GM12878 (cell line): ENCODE results near the gene DNAH2.

ENCODE experiments used
- BHLHE40 ChIP-seq, 2 experiments: fragments of 450-650 bp in 1 of 2; IDR thresholded peaks; 2 replicates each; pipeline ENCODE4 v1.6.1; 2011 to 2017; ENCODE audit warnings: low read depth in 2 of 2, borderline replicate concordance in 1 of 2, improper control_type of control experiment in 1 of 2, low read length in 1 of 2, mild to moderate bottlenecking in 1 of 2
- BMI1 ChIP-seq: fragments of 450-650 bp; IDR thresholded peaks from 2 replicates; pipeline ENCODE4 v1.6.1; 2016; ENCODE audit warnings: mild to moderate bottlenecking, moderate library complexity, borderline replicate concordance
- CHD4 ChIP-seq: fragments of 200-600 bp; sonication (generic); IDR thresholded peaks from 2 replicates; pipeline ENCODE4 v1.6.1; 2016; ENCODE audit warnings: mild to moderate bottlenecking
- MYC ChIP-seq: IDR thresholded peaks from 2 replicates; pipeline ENCODE4 v1.6.1; 2011; ENCODE audit warnings: mild to moderate bottlenecking, low read length, moderate library complexity, inconsistent platforms; ENCODE audit not compliant: insufficient read depth, insufficient replicate concordance, insufficient read length, severe bottlenecking
- PAX8 ChIP-seq: fragments of 450-650 bp; IDR thresholded peaks from 2 replicates; pipeline ENCODE4 v1.6.1; 2017; ENCODE audit warnings: mild to moderate bottlenecking, moderate library complexity
- POLR2A ChIP-seq: IDR thresholded peaks from 2 replicates; pipeline ENCODE4 v1.6.1; 2011; ENCODE audit warnings: low read depth, mild to moderate bottlenecking, low read length
- POLR2AphosphoS5 ChIP-seq: IDR thresholded peaks from 2 replicates; pipeline ENCODE4 v1.6.1; 2011; ENCODE audit warnings: mild to moderate bottlenecking, low read length, inconsistent platforms
- ZNF274 ChIP-seq: IDR thresholded peaks from one replicate; pipeline ENCODE4 v1.8.0; 2011; ENCODE audit not compliant: insufficient read length, insufficient read depth
- TF ChIP-seq, protein P1 (sequence below), 3 experiments: IDR thresholded peaks in 2 of 3; conservative IDR thresholded peaks in 1 of 3; 2 replicates each; pipeline ENCODE4 v1.5.1; 2011; ENCODE audit warnings: low read depth in 3 of 3, low read length in 3 of 3, mild to moderate bottlenecking in 3 of 3, control low read depth in 2 of 3, moderate library complexity in 2 of 3, inconsistent platforms in 1 of 3, mixed read lengths in 1 of 3; ENCODE audit not compliant: control insufficient read depth in 2 of 3, insufficient read depth in 1 of 3; ENCODE audit errors: extremely low read depth in 1 of 3
- TF ChIP-seq, protein P2 (sequence below): IDR thresholded peaks from 2 replicates; pipeline ENCODE4 v1.6.1; 2012; ENCODE audit warnings: low read depth, low read length, improper control_type of control experiment
- TF ChIP-seq, protein P3 (sequence below): fragments of 450-650 bp; IDR thresholded peaks from 2 replicates; pipeline ENCODE4 v1.6.1; 2018; ENCODE audit warnings: mild to moderate bottlenecking, low read depth, moderate library complexity; ENCODE audit not compliant: partially characterized antibody

DNA sequence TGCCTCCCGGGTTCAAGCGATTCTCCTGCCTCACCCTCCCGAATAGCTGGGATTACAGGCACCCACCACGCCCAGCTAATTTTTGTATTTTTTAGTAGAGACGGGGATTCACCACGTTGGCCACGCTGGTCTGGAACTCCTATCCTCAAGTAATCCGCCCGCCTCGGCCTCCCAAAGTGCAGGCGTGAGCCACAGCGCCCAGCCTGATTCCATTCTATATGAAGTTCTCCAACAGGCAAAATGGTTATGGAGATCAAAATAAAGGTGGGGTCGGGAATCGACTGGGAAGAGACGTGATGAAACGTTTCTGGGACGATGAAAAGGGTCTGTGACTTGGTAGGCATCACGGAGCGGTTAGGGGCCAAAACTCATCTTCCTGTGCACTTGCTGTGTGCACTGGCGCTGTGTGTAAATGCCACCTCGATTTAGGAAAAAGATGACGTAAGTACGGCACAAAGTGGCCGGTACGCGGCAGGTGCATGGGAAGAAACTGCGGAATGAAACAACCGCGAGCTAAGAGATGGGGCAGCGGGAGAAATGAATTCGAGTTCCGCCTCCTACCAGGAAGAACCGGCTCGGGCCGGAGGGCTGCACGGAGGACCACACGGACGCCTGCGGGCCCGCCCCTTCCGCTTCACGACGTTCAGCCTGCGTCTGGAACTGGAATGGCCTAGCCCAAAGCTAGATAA, 31.9 kb upstream of the DNAH2 start:
- TF ChIP-seq, protein P1, sequence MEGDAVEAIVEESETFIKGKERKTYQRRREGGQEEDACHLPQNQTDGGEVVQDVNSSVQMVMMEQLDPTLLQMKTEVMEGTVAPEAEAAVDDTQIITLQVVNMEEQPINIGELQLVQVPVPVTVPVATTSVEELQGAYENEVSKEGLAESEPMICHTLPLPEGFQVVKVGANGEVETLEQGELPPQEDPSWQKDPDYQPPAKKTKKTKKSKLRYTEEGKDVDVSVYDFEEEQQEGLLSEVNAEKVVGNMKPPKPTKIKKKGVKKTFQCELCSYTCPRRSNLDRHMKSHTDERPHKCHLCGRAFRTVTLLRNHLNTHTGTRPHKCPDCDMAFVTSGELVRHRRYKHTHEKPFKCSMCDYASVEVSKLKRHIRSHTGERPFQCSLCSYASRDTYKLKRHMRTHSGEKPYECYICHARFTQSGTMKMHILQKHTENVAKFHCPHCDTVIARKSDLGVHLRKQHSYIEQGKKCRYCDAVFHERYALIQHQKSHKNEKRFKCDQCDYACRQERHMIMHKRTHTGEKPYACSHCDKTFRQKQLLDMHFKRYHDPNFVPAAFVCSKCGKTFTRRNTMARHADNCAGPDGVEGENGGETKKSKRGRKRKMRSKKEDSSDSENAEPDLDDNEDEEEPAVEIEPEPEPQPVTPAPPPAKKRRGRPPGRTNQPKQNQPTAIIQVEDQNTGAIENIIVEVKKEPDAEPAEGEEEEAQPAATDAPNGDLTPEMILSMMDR (IDR thresholded peaks at IDR 0.05 in 2 of 3, conservative IDR thresholded peaks at IDR 0.05 in 1 of 3; ENCODE audit: control insufficient read depth in 2 of 3, extremely low read depth in 1 of 3, insufficient read depth in 1 of 3, low read depth in 3 of 3, low read length in 3 of 3) = no peak
- TF ChIP-seq POLR2A (peak; percentile 89), BMI1 (no peak), BHLHE40 (IDR thresholded peaks at IDR 0.05; ENCODE audit: borderline replicate concordance in 1 of 2, low read depth in 2 of 2, low read length in 1 of 2) (no peak), POLR2AphosphoS5 (peak; percentile 74), CHD4 (no peak), MYC (no peak), ZNF274 (no peak), PAX8 (no peak)
- TF ChIP-seq, protein P2, sequence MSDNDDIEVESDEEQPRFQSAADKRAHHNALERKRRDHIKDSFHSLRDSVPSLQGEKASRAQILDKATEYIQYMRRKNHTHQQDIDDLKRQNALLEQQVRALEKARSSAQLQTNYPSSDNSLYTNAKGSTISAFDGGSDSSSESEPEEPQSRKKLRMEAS = no peak
- TF ChIP-seq, protein P3, sequence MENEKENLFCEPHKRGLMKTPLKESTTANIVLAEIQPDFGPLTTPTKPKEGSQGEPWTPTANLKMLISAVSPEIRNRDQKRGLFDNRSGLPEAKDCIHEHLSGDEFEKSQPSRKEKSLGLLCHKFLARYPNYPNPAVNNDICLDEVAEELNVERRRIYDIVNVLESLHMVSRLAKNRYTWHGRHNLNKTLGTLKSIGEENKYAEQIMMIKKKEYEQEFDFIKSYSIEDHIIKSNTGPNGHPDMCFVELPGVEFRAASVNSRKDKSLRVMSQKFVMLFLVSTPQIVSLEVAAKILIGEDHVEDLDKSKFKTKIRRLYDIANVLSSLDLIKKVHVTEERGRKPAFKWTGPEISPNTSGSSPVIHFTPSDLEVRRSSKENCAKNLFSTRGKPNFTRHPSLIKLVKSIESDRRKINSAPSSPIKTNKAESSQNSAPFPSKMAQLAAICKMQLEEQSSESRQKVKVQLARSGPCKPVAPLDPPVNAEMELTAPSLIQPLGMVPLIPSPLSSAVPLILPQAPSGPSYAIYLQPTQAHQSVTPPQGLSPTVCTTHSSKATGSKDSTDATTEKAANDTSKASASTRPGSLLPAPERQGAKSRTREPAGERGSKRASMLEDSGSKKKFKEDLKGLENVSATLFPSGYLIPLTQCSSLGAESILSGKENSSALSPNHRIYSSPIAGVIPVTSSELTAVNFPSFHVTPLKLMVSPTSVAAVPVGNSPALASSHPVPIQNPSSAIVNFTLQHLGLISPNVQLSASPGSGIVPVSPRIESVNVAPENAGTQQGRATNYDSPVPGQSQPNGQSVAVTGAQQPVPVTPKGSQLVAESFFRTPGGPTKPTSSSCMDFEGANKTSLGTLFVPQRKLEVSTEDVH = no peak
